Measurements from ENCODE around the gene PXDC1.

DNA sequence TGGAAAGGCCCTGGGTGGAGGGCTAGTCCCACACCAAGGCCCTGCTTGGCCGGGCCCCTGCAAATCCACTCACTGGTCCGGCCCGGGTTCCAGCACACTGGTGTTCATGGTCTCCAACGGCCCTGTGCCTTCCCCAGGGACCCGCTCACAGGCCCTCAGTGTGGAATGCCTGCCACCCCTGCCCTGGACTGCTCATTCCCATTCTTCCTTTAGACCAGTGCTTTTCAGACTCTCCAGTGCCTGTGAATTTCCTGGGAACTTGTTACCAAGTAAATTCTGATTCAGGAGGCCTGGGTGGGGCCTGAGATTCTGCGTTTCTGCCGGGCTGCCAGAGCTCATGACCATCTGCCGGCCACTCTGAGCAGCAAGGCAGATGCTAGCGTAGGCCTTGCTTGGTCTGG lies 5.7 kb upstream of the PXDC1 start:
- TF ChIP-seq POLR2A (IDR thresholded peaks at IDR 0.05; ENCODE audit: low read length) = no peak
- TF ChIP-seq GATA1 (IDR thresholded peaks at IDR 0.05; ENCODE audit: low read depth, low read length) = no peak
